Osteocyte (in vitro differentiated cells): Measurements from ENCODE around the gene FMN2. TPM values are rescaled to one million over a fixed set of nuclear protein-coding genes. Genes with fewer than 3 reads are reported as not detected.
"Not testable (repeated sequence)": the region's sequence is repeated elsewhere in the genome, so short reads cannot be mapped to it uniquely, and the experiment has no call there.

ENCODE experiments used
- DNase-seq: peaks from one replicate; pipeline ENCODE4 v3.0.0; 2021; ENCODE audit warnings: mixed read lengths; ENCODE audit not compliant: unreplicated experiment; ENCODE audit errors: extremely low spot score
- H3K27ac Mint-ChIP-seq: one replicate; pipeline ENCODE4 v1.8.0; 2021; ENCODE audit warnings: mild to moderate bottlenecking, mixed read lengths; ENCODE audit not compliant: unreplicated experiment
- H3K27me3 Mint-ChIP-seq: one replicate; pipeline ENCODE4 v1.8.0; 2021; ENCODE audit warnings: mixed read lengths; ENCODE audit not compliant: unreplicated experiment
- H3K36me3 Mint-ChIP-seq: one replicate; pipeline ENCODE4 v1.8.0; 2021; ENCODE audit warnings: mixed read lengths; ENCODE audit not compliant: unreplicated experiment
- H3K4me1 Mint-ChIP-seq: one replicate; pipeline ENCODE4 v1.8.0; 2021; ENCODE audit warnings: mixed read lengths; ENCODE audit not compliant: unreplicated experiment
- H3K4me3 Mint-ChIP-seq: one replicate; pipeline ENCODE4 v1.8.0; 2021; ENCODE audit warnings: mild to moderate bottlenecking, moderate library complexity, mixed read lengths; ENCODE audit not compliant: unreplicated experiment
- H3K9me3 Mint-ChIP-seq: one replicate; pipeline ENCODE4 v1.8.0; 2021; ENCODE audit warnings: mixed read lengths; ENCODE audit not compliant: unreplicated experiment
- total RNA-seq: library from RNA; stranded (reverse); gene quantifications from 2 replicates; pipeline ENCODE4 v1.2.1, GENCODE V29; 2021
- TF ChIP-seq, protein P1 (sequence below): fragments of 200-600 bp; sonication (generic); IDR thresholded peaks from 2 replicates; pipeline ENCODE4 v1.5.0; 2021; ENCODE audit warnings: antibody characterized with exemption, mild to moderate bottlenecking, moderate library complexity

Gene FMN2
- total RNA-seq, 1 donor from 2014 or later, result 8.6 TPM

GRCh38 chr1:240258910-240259309, 167.2 kb downstream of the FMN2 start:
- H3K4me3 Mint-ChIP-seq, result no peak overlapping the region
- TF ChIP-seq, protein P1, sequence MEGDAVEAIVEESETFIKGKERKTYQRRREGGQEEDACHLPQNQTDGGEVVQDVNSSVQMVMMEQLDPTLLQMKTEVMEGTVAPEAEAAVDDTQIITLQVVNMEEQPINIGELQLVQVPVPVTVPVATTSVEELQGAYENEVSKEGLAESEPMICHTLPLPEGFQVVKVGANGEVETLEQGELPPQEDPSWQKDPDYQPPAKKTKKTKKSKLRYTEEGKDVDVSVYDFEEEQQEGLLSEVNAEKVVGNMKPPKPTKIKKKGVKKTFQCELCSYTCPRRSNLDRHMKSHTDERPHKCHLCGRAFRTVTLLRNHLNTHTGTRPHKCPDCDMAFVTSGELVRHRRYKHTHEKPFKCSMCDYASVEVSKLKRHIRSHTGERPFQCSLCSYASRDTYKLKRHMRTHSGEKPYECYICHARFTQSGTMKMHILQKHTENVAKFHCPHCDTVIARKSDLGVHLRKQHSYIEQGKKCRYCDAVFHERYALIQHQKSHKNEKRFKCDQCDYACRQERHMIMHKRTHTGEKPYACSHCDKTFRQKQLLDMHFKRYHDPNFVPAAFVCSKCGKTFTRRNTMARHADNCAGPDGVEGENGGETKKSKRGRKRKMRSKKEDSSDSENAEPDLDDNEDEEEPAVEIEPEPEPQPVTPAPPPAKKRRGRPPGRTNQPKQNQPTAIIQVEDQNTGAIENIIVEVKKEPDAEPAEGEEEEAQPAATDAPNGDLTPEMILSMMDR, result no peak
- H3K36me3 Mint-ChIP-seq, result peaks cover 16% of the 10 kb centered on the region
- peaks cover 18% of the 10 kb centered on the region for H3K4me1 Mint-ChIP-seq
- DNase-seq, result no peak
- H3K27ac Mint-ChIP-seq, result no peak overlapping the region
- no peaks in the 10 kb centered on the region for H3K27me3 Mint-ChIP-seq
- H3K9me3 Mint-ChIP-seq, result peaks cover 8% of the 10 kb centered on the region

GRCh38 chr1:240264494-240264893, 172.8 kb downstream of the FMN2 start:
- not testable (repeated sequence) for DNase-seq, H3K27me3 Mint-ChIP-seq, H3K27ac Mint-ChIP-seq, H3K4me3 Mint-ChIP-seq, H3K4me1 Mint-ChIP-seq
- Mint-ChIP-seq H3K36me3 (peaks cover 20% of the 10 kb centered on the region), H3K9me3 (peaks cover 12% of the 10 kb centered on the region)

GRCh38 chr1:240271081-240271480, 179.4 kb downstream of the FMN2 start:
- H3K27me3 Mint-ChIP-seq, result no peaks in the 10 kb centered on the region
- H3K4me1 Mint-ChIP-seq, result no peaks in the 10 kb centered on the region
- no peak overlapping the region for H3K4me3 Mint-ChIP-seq
- H3K27ac Mint-ChIP-seq, result no peak overlapping the region
- peaks cover 7% of the 10 kb centered on the region for H3K36me3 Mint-ChIP-seq
- H3K9me3 Mint-ChIP-seq, result peaks cover 4% of the 10 kb centered on the region
- TF ChIP-seq, protein P1, result no peak
- DNase-seq, result no peak

DNA sequence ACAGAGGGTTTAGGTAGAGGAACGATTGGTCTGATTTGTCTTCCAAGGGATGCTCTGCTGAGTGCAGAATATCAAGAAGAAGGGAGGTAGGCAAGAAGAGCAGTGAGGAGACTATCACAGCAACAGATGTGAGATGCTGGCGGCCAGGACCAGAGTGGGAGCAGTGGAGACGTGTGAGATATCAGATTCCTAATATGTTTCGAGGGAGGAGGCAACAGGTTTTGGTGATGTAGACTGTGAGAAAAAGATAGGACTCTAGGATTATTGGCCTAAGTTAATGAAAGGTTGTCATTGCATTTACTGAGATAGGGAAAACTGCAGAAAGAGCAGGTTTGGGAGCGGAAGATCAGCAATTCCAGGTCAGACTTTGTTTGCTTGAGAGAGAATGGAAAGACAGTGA, 182.9 kb downstream of the FMN2 start:
- TF ChIP-seq, protein P1, result no peak
- peaks cover 2% of the 10 kb centered on the region for H3K36me3 Mint-ChIP-seq
- H3K9me3 Mint-ChIP-seq, result peaks cover 2% of the 10 kb centered on the region
- no peak for DNase-seq
- H3K27me3 Mint-ChIP-seq, result no peaks in the 10 kb centered on the region
- H3K4me1 Mint-ChIP-seq, result no peaks in the 10 kb centered on the region
- H3K4me3 Mint-ChIP-seq, result no peak overlapping the region
- H3K27ac Mint-ChIP-seq, result no peak overlapping the region

- not testable (repeated sequence) for H3K4me3 Mint-ChIP-seq, DNase-seq, H3K9me3 Mint-ChIP-seq, H3K27ac Mint-ChIP-seq, H3K36me3 Mint-ChIP-seq, H3K27me3 Mint-ChIP-seq, H3K4me1 Mint-ChIP-seq
These were observed 183.5 kb downstream of the FMN2 start for GRCh38 chr1:240275219-240275618.

- no peak for DNase-seq
- Mint-ChIP-seq H3K4me3 (no peak overlapping the region), H3K36me3 (peaks cover 2% of the 10 kb centered on the region), H3K27ac (no peak overlapping the region), H3K27me3 (no peaks in the 10 kb centered on the region), H3K9me3 (no peaks in the 10 kb centered on the region), H3K4me1 (no peaks in the 10 kb centered on the region)
- TF ChIP-seq, protein P1, result no peak
These were observed 186.4 kb downstream of the FMN2 start for GRCh38 chr1:240278082-240278481.
